Endothelial cell of hepatic sinusoid (primary cell): ENCODE results near the gene NSMF.

Experiments
- in situ Hi-C: cut with HindIII; loops from 2 replicates; pipeline ENCODE4 v1.10.0; 2017; ENCODE audit warnings: low sequenced_read_pairs

NSMF gene, protein sequence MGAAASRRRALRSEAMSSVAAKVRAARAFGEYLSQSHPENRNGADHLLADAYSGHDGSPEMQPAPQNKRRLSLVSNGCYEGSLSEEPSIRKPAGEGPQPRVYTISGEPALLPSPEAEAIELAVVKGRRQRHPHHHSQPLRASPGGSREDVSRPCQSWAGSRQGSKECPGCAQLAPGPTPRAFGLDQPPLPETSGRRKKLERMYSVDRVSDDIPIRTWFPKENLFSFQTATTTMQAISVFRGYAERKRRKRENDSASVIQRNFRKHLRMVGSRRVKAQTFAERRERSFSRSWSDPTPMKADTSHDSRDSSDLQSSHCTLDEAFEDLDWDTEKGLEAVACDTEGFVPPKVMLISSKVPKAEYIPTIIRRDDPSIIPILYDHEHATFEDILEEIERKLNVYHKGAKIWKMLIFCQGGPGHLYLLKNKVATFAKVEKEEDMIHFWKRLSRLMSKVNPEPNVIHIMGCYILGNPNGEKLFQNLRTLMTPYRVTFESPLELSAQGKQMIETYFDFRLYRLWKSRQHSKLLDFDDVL

DNA sequence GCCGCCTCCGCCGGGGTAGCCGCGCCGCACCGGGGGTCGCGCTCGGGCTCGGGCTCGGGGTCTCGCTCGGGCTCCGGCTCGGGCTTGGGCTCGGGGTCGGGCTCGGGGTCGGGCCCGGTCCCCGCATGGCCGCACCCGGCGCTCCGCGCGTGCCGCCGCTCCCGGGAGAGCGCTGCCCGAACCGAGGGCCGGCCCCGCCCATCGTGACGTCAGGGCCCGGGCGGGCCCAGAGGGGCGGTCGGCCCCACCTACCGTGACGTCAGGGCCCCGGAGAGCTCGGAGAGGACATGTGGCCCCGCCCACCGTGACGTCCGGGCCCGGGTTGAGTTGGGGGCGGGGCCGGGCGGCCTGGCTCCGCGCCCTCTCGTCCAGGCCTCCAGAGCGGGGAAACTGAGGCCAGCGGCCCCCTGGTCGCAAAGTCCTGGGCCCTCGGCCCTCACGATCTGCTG lies at the start of gene NSMF:
TSS of gene NSMF (minus strand) at position 183 of the 449 bp plus-strand sequence. CDS start 232 bp downstream, outside the sequence.
- in situ Hi-C loops: no loop called here

DNA sequence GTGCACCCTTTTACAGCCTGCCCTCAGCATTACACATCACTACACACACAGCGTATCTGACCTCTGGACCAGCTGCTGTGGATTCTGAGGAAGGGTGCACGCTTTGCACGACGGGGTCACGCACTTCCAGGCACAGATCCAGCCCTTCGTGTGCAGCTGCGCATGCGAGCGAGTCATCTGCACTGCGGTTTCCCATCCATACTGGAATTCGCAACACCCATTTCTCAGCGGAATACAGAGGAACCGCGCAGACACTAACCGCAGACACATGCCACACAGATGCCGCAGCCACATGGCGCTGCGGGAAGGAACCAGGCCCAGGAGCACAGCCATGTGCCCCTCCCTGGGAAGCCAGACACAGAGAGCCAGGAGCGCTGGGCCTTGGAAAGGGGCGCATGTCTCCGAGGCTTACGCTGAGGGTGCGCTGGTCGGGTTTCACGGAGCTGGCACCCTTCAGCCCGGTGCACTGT lies 47.6 kb upstream of the NSMF start:
- in situ Hi-C loops: loop anchor here (10.0 kb wide), 1 partner anchor 162 kb away; no protein-coding TSS in a partner anchor

DNA sequence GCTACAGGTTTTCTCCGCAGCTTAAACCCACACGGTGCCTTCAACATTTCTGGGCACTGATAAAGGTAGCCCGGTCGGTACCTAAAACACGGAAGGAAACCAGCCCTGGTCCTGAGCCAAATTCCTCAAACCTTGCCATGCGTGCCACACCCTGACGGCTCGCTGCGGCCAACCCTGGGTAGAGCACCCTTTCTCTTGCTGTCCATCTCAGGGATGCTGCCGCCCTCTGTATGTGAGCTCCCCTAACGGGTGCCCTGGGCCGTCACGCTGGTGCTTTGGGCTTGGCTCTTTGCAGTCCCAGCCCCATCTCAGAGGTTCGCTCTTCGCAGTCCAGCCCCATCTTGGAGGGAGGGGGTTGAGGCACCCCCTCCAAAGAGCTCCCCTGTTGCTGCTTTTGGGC lies 47.1 kb upstream of the NSMF start:
- in situ Hi-C loops: loop anchor here (10.0 kb wide), 1 partner anchor 161 kb away; no protein-coding TSS in a partner anchor

DNA sequence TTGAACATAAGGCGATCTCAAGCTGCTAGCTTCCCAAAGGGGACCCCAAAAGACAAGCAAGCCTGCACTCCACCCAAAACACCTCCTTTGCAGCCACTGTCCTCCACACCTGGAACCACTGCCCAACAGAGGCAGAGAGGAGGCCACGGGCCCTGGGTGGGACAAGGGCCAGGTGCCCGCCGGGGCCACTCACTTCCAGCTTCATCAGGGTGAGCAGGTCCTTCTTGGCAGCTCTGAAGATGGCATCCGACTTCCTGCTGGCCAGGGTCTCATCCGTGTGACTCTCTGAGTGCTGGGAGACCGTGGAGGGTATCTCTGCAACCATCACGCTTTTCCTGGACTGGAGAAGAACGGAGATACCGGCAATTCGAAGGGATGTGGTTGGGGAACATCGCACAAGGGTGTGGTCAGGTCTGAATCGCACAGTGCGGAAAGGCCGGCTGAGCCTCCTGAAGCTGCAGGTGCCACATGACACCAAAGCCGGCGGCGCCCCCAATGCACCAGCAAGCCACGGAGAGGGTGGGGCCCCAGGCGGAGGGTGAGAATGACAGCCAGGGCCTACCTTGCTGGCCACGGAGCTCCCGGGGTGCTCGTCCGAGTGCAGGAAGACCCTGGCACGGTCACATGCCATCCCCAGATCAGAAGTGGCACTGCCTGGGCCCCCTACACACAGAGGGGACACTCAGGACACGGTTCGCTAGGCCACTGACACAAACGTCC lies 46.4 kb upstream of the NSMF start:
- in situ Hi-C loops: loop anchor here (10.0 kb wide), 1 partner anchor 161 kb away; no protein-coding TSS in a partner anchor

DNA sequence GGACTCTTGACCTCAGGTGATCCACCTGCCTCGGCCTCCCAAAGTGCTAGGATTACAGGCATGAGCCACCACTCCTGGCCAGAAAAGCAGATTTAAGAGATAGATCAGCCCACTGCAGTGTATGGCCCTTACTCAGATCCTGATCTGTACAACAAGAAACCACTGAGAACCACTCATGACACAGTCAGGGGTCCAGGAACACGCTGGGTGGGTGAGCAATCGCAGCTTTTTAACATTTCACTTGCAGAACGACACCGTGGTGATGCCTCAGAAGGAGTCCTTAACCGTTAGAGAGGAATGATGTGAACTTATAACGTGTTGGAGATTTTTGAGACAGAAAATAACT lies 45.3 kb upstream of the NSMF start:
- in situ Hi-C loops: loop anchor here (10.0 kb wide), 1 partner anchor 160 kb away; no protein-coding TSS in a partner anchor

DNA sequence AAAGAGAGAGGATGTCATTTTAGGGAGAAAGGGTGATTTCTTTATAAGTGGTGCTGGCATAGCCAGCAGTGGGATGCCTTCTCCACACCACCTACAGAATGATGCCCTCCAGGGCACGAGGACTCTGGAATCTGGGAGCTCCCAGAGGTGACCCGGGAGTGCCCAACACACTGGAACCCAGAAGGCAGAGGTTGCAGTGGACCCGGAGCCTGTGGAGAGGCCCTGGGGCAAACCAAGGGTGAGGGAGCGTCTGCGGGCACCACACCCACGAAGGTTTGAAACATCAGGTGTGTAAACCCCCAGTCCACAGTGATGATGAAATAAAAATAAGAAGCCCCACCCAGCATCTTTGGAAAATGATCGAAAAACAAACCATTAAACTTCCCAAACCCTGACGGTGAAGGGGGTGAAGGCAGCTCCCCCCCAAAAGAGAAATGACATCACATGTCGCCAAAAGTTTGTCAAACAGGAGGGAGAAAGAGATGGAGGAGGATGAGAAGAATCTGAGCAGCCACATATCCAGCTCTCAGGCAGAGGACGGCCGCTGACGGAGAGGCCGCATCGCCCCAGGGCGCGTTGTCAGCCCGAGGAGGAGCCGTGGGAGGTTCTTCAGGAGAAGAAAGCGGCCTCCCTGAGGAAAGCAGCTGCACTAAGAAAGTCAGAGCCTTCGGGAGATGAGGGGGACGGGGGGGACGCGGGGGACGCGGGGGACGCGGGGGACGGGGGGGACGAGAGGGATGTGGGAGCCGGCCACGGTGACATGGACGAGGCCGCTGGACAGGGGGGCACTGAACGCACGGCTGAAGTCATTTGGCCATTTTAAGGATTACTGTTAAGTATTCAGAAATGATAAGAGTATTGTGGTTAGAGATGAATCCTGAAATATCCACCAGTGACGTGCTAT lies 43.1 kb upstream of the NSMF start:
- in situ Hi-C loops: loop anchor here (10.0 kb wide), 1 partner anchor 157 kb away; no protein-coding TSS in a partner anchor

DNA sequence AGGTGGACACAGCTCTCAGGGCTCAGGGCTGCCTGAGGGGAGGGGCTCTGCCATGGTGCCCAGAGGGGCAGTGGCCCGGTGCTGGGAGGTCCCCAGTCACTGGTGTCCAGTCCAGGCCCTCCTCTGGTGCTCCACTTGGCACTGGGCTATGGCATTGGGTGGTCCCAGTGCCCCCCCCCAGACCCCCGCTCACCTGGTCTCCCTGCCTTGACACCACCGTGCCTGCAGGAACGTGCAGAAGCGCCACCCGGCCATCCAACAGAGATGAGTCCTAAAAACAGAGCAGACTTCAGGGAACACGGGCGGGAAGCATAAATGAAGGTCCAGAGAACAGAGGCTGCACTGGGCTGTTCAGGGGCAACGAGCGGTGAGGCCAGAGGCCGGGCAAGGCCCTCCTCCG lies 42.3 kb upstream of the NSMF start:
- in situ Hi-C loops: loop anchor here (10.0 kb wide), 1 partner anchor 157 kb away; no protein-coding TSS in a partner anchor

DNA sequence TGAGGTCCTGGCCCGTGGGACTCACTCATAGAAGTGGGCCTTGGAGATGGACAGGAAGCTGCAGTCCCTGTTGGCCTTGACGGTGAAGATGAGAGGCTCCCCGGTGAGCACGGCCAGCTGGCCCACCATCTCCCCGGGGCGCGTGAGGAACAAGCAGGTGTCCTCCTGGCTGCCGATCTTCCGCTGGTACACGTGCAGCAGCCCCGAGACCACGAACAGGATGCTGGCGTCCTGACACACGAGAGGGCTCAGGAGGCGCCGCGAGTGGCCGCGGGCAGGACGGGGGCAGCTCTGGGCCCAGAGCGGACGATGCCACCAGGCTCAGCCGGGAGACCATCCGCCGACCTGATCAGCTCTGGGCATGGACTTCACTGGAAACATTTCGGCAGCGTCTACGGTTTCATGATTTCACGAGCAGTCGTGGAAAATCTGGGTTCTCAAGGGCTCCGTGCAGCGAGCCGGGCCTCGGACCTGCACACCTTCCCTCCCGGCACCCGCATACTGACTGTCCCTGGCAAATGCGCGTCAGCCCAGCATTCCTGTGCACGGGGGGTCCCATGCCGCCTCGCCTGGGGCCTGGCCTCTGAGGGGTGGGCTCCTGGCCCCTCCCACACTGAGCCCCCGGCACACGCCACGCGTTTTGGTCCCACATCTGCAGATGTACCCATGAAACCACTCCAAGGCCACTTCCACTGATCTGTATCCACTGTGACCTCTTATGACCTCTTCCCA lies 41.7 kb upstream of the NSMF start:
- in situ Hi-C loops: loop anchor here (10.0 kb wide), 1 partner anchor 156 kb away; no protein-coding TSS in a partner anchor

DNA sequence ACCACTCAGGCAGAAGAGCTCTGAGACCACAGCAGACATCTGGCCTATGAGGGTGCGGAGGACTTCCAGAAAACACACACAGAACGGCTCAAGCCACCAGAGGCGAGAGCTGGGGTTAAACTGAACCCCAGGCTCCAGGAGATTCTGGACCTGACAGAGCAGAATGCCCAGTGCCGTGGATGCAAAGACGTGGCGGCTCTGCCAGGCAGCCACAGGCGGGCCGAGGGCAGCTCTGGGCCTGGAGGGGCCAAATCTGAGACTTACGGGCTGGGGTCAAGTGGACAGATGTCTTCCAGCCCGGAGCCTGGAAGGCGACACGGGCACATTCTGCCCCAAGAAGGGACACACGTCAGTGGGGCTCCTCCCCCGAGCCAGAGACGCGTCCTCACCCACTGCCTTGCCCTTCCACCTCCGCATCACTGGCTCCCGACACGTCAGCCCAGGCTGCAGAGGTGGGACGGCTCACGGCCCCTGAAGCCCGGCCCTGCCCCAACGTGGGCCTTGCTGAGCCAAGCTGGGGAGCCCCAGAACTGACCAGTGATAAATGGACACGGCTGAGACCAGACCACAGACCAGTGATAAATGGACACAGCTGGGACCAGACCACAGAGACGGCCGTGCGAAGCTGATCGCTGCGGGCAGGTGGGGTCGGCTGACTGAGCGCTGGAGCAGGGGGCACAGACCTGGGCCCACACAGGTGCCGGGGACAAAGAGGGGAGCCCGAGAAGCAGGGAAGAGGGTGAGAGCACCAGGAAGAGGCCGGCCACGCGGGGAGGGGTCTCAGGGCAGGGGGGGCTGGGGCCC lies 40.9 kb upstream of the NSMF start:
- in situ Hi-C loops: loop anchor here (10.0 kb wide), 1 partner anchor 155 kb away; no protein-coding TSS in a partner anchor

DNA sequence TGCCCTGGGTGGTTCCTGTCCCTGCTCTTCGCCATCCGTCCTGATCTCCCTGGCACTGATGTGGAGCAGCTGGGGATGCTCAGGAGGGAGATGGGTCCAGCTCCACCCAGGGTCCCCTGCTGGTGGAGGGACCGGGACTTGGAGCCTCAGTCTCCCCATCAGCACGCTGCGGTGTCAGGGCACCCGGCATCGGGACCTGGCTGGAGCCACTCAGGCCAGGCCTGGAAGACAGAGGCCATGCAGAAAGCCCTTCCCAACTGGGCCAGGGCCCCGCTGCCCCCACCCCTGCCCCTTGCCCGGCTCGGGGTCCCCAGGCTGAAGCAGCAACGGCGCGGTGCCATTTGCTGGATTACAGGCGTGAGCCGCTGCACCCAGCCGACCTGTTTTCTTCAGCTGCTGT lies 40.3 kb upstream of the NSMF start:
- in situ Hi-C loops: no loop called here

DNA sequence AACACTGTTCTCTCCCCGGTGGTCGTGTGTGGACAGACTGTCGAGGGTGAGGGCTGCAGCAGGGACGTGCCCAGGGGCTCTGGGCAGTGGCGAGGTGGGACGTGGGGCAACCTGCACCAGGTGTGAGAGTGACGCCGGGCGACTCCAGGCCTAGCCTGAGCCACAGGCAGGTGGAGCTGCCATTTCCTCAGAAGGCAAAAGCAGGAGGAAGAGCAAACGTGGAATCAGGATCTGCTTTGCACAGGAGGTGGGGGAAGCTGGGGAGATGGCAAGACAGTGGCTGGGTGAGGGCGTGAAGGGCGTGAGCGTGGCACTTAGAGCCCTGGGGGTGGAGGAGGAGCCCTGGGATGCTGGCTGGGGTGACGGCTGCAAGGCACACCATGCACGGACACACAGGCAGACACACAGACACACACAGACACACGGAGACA lies 39.6 kb upstream of the NSMF start:
- in situ Hi-C loops: no loop called here

DNA sequence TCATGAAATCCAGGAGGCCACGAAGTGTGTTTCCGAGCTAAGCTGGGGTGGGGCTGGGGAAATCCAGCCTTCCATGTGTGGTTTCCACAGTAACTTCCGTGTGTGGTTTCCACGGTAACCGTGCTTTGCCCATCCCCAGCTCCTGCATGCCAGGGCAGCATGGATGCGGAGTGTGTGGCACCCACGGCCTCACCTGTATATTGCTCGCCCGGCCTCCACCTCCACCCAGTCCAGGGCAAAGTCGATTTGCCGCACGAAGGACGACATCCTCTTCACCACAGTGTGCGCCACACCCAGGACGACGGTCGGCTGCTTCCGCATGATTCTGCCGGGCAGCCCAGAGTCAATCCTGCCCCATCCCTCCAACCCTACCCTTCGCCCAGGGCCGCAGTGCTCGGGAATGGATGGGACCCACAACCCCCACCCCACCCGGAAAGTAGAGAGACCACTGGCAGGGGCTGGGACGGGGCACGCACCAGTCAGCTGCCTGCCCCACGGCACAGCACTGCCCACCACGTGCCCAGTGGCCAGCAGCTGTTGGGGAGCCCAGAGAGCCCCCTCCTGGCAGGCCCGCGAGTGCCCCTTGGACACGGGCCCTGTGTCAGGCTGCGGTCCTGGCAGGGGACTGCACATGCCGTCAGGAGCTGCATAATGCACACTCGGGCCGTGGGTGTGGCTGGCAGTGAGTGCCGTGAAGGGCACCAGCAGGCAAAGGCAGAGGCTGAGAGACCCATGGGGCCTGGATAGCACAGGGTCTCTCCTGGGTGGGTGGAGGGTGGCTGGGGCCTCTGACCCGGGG lies 39.0 kb upstream of the NSMF start:
- in situ Hi-C loops: no loop called here

DNA sequence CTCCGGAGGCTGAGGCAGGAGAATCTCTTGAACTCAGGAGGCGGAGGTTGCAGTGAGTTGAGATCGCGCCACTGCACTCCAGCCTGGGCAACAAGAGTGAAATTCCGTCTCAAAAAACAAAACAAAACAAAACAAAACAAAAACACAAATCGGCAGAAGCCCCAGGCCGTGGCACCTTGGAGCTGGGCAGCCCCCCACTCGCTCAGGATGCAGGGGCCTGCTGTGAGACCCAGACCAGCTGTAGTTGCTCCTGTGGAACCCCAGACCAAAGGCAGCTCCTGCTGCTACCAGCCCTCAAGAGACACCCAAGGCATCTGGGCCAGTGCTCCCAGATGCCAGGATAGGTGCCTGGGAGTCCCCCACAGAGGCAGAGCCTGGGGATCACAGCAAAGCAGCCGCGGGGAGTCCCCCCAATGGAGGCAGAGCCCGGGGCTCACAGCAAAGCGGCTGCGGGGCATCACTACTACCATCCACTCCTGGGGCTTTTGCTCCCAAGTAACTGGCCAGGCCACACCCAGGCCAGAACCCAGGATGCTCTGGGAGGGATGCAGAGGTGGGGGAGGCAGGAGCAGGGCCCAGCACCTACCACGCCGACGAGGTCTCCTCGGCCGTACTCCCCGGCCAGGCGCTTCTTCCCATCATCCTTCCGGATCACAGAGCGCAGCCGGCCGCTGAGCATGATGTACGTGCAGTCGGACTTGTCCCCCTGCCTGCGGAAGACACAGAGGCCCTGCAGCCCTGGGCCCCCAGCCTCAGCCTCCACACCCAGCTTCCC lies 37.7 kb upstream of the NSMF start:
- in situ Hi-C loops: no loop called here

DNA sequence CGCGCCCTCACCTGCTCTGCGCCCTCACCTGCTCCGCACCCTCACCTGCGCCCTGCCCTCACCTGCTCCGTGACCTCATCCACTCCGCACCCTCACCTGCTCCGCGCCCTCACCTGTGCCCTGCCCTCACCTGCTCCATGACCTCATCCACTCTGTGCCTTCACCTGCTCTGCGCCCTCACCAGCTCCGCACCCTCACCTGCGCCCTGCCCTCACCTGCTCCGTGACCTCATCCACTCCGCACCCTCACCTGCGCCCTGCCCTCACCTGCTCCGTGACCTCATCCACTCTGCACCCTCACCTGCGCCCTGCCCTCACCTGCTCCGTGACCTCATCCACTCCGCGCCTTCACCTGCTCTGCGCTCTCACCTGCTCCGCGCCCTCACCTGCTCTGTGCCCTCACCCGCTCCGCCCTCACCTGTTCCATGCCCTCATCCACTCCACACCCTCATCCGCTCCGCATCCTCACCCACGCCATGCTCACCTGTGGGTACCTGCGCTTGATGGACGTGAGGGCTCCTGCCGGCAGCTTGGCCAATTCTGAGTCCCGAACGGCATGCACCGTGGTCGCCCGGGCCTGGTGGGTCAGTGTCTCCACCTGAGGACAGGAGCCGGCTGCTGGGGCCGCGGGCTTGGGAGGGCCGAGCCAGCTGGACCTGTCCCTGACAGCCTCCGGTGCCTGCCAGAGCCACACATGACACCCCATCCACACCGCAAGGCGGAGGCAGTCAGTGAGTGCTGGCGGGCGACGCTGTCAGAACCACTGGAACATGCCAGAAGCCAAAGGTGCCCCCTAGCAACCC lies 35.6 kb upstream of the NSMF start:
- in situ Hi-C loops: no loop called here

DNA sequence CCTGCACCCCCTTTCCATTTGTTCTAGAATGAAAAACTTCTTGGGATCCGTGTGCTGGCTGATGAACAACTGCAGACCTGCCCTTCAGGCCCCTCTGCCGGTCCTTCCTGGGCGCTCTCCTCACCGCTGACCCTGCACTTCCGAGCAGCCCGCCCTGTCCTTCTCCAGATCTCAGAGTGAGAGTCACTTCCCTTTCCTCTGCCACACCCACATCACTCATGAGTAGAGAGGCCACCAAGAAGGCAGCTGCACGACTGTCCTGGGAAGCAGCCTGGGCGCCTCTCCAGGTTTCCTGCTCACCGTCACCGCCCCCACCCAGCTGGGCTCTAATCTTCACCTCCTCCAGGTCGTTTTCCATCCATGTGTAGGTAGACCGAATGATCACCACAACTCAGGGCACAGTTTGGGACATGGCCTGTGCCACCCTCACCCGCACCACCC lies 35.0 kb upstream of the NSMF start:
- in situ Hi-C loops: no loop called here

DNA sequence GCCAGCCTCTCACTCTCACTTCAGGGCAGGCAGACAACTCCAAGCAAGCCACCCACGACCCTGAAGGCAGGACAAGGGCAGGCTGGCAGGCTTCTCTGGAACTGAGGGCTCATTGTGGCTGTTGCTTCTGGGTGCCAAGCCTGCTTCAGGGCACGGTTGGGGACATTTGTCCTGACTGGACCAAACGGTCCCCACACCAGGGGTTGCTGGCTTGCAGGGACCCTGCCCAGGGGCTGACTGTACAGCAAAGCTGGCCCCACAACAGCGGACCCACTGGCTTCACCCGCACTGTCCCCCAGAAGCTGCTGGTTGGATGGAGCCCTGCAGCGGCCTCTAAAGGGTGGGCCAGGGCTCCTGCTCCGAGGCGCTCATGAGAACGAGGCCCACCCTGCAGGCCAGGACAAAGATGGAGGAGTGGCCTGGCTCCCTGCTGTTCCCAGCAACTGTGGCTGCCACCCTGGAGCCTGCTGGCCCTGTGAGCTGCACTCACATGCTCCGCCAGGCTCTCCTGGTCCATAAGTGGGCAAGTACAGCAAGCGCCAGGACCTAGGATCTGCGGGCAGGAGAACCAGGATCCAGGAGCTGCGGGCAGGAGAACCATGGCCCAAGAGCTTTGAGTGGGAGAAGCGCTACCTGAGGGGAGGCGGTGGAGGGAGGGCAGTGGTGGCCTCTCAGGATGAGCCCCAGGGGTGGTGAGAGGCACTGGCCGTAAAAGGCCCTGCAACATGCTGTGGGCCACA lies 34.4 kb upstream of the NSMF start:
- in situ Hi-C loops: no loop called here
